NOMO-1 treated with dmso at 0.1 percent for 144 hours (cell line): ENCODE measurements around the gene ANO1.

ENCODE experiments used
- DNase-seq: peaks from one replicate; lab custom pipeline; 2025; ENCODE audit not compliant: unreplicated experiment; lab: John Stamatoyannopoulos, UW

The ANO1 gene

DNA sequence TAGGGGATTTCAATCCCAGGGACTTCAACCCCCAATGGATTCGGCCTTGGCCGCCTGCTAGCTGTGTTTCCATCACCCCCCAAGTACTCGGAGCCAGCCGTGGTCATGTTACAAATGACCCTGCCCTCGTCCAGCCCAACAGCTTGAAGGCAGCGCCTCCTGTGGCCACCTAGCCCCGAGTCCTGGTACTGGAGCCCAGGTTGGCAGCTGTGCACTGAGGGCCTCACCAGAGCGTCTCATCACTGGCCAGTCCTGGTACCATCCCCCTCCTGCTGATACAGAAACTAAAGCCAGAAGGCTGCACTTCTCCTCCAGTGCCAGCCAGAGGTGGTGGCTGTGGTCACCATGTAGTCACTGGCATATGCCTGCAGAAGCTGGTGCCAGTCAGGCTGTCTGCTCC lies 80.1 kb downstream of the ANO1 start:
- no peak for DNase-seq

DNA sequence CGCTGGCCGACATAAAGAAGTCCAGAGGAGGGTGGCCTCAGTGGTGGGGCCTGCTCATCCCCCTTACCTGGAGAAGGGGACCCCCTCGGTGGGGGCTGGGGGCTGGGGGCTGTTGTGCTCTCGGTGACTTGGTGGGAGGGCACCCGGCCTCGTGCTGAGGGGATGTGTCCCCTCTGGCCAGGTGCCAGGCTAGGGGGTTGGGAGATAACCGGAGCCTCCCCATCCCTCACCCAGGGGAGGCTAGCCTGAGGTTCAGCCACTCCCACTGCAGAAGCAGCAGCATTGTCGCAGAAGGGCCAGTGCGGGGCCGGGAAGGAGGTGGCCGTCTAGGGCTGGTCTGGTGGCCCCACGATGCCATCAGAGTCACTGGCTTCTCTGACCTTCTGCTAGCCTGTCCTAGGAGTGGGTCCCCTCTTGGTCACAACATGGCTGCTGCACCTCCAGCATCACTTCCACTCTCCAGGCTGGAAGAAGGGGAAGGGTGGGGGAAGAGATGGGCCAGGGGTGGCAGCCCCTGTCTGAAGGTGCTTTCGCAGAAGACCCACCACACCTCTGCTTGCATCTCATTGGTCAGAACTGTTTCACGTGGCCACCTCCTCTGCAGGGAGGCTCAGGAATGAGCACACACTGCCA lies 80.8 kb downstream of the ANO1 start:
- DNase-seq = no peak

DNA sequence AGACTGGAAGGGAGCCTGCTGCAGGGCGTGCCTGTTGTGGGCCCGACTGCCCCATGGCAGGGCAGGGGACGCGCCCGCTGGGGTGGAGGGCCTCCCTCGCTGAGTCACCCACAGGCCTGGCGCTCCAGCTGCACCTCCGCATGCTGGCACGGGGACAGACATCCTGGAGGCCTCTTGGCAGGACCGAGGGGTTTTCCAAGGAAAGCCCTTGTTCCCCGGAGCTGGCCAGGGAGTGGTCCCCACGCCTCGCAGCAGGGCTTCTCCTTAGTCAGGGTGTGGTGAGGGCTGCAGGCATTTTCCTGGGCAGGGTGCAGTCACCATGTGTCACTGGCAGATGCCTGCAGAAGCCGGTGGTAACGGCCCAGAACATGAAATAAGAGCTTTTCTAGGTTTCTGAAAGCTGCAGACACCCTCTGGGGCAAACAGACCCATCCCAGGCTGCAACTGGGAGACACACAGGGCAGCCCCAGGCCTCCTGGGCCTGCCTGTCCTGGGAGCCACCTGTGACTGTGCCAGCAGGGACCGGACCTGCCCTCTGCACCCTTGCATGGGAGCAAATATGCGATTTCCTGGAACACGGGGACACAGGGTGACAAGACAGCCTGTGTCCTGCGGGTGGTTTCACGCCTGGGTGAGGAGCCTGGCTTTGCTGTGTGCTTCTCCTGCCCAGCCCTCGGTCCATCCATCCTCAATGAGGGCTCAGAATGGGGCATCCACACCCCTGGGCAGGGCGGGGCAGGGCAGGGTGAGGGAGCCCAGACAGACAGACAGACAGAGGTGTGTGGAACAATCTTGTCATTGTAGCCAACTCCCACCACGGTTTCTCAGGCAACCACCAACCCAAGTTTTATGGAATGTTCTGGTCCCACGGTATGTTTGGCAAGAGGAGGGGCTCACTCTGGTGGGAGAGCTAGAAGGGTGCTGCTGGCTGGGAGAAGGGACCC lies 81.8 kb downstream of the ANO1 start:
- no peak for DNase-seq

DNA sequence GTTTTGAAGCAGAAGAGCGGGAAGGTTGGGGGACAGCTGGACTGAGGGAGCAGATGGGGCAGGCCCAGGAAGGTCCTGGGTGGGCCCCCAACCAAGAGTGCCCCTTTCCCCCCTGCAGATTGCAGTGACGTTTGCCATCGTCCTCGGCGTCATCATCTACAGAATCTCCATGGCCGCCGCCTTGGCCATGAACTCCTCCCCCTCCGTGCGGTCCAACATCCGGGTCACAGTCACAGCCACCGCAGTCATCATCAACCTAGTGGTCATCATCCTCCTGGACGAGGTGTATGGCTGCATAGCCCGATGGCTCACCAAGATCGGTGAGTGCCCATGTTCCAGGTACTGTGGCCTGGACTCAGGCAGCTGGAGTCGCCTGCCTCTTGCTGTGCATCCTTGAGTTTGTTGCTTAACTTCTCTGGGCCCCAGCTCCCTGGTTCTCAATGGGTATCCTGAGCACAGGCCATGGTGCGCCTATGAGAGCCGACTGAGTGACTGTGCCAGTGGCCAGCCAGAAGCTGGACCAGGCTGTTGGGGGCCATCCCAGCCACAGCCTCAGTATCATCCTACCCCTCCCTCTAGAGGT lies 83.0 kb downstream of the ANO1 start:
- DNase-seq = no peak

DNA sequence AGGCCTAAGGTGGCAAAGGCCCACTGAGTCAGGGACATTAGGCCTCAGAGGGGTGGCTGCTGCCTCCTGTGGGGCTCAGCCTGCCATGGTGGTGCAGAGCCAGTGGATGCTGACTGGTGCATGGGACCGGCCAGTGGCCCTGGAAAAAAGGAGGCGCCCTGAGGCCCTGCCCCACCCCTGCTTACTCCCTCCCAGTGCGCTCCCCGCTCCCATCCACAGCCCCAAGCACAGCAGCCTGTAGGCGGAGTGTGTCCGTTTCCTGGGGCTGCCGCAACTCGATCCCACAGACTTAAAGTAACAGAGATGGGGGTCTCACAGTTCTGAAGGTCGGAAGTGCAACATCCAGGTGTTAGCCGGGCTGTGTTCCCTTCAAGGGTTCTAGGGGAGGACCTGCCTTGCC lies 86.6 kb downstream of the ANO1 start:
- DNase-seq = no peak

DNA sequence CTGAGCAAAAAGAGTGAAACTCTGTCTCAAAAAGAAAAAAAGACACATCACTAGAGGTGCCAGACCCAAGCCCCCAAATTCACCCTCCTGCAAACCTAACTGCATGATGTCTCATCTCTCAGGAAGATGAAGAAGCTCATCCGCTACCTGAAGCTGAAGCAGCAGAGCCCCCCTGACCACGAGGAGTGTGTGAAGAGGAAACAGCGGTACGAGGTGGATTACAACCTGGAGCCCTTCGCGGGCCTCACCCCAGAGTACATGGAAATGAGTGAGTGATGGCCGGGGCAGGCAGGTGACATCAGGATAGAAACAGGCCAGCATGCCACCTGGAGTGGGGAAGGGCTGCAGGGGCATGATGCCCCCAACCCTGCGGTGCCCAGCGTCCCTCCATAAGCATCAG lies 89.0 kb downstream of the ANO1 start:
- DNase-seq = no peak

DNA sequence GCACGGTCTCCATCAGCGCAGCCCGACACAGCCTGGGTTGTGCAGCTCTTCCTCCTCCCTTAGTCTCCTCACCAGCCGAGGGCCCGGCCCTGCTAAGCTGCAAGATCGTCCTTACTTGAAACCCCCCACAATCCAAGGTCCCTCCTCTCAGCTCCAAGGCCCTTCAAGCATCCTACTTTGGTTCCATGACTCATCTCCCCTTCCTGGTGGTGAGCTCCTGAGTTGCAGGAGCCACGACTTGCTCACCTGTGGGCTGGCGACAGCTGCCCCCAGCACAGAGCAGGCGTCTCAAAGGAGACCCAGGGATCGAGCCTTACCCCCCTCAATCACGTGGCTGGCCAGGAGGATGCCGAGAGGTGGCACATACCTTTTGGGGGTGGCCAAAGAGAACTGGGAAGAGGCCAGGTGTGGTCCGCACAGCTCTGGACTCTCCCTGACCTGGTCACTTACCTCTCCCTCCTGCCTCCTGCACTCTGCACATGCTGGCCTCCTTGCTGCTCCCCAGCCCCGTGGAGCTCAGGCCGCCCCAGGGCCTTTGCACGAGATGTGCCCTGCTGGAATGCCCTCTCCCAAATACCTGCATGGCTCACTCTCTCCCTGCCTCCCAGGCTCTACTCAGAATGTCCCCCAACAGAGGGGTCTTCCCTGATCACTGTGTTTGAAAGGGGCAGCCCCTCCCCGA lies 89.7 kb downstream of the ANO1 start:
- DNase-seq = no peak

DNA sequence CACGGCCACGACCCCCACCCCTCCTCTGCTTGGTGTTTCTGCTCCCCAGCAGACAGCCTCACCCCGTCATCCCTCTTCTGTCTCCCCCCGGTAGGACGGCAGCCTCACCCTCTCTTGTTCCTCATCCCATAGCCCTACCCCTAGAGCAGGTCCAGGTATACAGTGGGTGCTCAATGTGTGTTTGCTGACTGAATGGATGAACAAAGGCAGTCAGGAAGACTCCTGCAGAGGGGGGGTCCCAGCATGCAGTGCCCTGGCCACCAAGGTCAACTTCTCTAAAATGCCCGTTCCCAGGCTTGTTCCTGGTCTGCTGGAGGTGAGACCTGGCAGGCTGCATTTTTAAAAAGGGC lies 90.3 kb downstream of the ANO1 start:
- DNase-seq = no peak

DNA sequence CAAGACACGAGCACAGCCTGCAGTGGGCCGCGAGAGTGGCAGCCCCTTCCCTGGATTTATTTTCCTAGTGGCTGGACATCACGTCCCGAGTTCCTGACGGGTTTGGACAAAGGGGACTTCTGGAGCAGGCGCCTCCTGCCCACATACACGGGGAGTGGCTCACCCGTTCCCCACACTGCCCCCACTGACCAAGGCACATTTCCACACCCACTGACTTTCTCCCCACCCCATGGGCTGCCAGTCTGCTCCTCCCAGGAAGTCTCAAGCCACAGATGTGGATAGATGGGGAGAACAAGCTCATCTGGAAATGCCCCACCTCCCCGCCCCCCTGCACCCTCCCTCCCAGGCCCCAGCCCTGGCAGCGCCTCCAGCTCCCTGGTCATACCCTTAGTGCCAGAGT lies 91.0 kb downstream of the ANO1 start:
- no peak for DNase-seq

DNA sequence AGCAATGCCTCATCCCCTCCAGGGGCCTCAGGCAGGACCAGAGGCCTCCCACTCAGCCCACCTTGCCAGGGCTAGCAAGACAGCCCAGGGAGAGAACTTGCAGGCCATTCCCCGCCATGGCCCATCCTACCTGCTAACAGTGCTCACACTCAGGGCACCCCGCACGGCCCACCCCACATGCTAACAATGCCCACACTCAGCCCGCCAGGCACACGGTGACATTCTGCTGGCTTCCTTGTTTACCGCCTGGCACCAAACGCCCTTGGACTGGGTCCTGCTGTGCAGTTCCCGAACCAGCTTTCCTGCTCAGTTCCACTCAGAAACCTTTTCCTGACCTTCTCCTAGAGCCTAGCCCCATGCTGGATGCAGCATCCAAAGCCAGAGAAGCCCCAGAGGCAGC lies 91.5 kb downstream of the ANO1 start:
- DNase-seq = no peak

DNA sequence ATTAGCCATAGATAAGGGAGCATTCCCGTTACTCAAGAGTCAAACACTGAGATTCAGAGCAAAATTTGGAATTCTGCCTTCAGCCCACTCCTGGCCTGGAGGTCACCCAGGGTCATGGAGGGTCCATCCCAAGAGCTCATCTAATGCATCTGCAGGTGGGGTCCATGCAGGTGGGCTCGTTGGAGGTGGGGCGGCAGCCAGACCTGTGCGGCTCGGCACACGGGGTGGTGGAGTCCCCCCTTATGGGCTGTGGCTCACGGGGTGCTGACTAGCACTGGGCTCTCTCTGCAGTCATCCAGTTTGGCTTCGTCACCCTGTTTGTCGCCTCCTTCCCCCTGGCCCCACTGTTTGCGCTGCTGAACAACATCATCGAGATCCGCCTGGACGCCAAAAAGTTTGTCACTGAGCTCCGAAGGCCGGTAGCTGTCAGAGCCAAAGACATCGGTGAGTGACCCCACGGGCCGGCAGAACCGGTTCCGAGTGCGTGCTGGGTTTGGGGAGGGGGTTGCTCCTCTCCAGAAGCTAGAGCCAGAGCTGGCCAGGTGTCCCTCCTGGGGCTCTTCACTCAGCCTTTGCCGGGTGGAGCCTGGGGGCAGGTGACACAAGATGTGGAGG lies 92.6 kb downstream of the ANO1 start:
- no peak for DNase-seq

DNA sequence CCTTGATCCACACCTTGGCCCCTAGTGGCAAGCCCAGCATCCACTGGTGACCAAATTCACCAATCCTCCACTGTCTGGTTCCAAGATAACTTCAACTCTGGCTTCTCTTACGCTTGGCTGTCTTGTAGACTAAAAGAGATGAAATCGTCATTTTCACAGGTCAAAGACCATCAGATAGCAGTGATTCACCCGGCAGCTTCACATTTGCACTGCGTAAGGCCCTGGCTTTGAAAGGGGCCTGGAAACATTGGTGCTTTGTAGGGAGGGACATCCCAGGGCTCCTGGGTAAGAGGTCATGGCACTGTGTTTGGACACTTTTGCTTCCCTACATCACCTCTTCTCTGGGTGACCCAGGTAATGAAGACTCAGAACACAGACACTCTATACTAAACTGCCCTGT lies 94.9 kb downstream of the ANO1 start:
- DNase-seq = no peak

DNA sequence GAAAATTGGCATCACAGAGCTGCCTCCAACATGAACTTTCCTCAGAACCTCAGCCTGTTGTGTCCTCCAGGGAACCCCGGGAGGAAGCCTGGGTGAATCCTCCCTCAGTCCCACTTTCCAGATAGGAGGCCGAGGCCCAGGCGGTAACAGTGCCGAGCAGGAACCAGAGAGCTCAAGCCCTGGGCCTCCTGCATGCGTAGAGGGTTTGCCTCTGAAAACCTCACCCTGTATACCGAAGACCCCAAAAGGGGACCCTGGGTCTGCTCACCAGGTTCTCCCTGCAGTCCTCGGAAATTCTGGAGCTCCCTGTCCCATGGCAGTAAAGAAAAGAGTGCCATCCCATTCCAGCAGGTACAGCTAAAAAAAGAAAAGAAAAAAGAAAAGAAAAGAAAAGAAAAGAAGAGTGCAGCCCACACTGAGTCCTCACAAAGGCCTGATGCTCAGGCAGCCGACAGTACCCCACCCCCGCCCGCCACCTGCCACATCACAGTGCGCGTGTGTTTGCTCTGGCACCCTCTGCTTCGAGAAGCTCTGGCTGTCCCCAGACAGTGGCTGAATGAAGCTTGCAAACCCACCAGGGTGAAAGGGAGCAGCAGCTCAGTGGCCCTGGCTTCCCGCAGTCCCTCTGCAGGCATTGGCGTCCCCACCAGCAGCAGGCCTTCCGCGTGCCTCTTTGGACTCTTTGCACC lies 96.6 kb downstream of the ANO1 start:
- DNase-seq = no peak

DNA sequence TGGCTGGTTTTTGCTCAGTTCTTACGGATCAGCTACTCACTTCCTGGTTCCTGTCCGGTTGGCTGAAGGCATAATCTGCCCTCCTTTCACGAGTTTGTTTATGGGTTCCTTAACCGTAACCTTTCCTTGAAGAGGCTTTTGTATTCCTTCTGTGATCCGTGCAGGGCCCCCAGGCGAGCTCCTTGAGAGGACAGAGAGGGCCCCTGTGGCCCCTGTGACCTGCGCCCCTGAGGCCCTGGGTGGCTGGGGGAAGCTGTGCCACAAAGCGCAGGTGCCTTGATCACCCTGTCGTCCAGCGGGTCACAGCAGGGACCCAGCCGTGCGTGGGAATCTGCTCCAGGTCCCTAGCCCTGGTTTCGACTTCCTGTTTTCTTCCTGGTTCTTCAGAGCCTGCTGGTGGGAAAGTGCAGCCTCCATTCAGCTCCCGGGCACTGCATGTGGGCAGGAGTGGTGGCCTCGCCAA lies 97.2 kb downstream of the ANO1 start:
- DNase-seq = no peak

DNA sequence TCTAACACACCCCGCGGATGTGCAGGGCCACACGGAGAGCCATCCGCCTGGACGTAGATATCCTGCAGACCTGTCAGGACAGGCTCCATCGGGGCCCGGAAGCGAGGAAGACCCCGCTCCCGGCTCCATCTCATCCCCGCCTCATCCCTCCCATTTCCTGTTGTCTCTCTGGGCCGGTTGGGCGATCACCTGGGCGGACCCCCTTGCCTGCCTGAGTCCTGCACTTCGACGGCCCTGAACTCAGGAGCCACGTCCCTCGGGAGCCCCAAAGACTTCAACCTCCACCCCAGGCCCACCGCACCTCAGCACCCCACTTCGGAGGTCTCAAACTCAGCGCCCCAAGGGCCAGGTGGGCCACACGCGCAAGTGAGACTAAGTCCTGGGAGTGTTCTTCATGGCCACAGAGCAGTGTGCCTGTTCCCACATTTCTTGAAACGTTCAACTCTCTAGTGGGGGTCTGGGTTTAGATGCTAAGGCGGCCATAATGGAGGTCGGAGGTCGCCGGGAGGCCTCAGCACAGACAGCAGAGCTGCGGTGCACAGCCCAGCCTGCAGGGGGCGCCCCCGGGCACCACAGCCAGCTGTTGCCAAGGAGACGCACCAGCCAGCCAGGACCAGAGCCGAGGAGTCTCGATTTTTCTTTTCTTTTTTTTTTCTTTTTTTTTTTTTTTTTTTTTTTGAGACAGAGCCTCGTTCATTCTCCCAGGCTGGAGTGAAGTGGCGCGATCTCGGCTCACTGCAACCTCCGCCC lies 99.0 kb downstream of the ANO1 start:
- DNase-seq = no peak

DNA sequence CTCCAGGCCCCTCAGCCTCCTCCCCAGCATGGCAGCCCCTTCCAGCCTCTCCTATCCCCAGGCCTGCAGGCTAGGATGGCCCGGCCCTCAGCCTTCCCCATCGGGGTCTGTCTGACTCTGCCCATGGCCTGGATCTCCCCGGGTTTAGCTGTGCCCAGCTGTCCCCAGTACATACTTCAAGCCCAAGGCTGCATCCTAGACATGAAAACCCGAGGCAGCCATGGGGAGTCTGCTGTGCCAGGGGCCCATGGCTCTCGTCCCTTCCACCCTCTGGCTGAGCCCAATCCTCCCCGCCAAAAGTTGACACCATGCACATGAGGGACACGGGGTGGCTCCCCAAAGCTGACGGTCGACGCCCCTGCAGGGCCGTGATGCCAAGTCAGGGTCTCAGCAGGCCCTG lies 102.8 kb downstream of the ANO1 start:
- DNase-seq = no peak

DNA sequence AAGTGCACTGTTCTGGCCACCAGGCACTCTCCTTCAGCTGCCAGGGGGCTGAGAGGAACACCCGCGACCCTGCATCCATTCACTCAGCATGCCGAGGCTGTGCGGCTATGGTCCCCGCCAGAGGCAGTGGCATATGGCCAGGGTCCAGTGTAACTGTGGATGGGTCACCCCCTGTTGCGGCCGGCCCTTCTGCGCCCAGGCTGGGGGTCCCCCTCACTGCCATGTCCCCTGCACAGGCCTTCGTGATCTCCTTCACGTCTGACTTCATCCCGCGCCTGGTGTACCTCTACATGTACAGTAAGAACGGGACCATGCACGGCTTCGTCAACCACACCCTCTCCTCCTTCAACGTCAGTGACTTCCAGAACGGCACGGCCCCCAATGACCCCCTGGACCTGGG lies 104.1 kb downstream of the ANO1 start:
- DNase-seq = no peak

DNA sequence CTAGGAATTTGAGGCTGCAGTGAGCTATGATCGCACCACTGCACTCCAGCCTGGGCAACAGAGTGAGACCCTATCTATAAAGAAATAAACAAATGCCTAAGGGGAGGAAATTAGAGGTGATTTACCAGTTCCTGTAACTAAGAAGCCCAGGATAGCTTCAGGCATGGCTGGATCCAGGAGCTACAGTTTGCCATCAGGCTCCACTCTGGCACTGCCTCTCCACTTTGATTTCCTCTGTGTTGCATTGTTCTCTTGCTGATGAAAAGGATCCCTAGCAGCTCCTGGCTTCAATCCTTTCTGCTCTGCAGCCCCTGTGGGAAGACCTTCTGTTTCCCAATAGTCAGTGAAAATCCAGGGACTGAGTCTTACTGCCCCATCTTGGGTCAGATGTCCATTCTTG lies 104.9 kb downstream of the ANO1 start:
- no peak for DNase-seq

DNA sequence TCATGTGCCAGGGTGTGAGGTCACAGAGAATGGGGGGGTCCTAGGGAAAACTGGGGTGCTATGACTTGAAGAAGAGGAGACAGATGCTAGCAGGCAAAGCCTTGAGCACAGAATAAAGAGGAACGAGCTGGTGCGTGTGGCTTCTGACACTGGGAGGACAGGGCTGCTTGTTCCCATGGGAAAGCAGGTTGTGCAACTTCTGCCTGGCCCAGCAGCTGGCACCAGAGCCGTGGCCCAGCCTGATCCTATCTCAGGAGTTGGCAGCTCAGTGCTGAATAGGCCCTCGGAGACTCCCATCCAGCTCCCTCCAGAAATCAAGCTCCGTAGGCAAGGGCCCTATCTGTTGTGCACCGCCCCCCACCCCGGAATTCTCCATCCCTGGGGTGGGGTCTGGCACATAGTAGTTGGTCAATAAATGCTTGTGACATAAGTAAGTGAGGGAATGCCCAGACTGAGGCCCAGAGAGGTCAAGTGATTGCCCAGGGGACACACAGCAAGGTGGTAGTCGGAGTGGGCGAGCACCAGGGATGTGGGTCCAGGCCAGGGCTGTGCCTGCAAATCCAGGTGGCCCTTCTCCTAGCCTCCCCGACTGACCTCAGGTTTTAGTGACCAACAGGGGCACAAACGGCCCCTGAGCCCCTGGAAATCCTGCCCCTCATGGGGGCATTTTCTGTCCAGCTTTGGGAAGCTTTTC lies 105.5 kb downstream of the ANO1 start:
- DNase-seq = no peak
